Stimulated activated naive CD4-positive, alpha-beta T cell treated with Interleukin-2 at 50 U/mL for 16 hours (primary cell): ENCODE results near the gene SNRK.
A peak's percentile ranks its signal among the peaks of the same experiment; 100 is the strongest.

ENCODE experiments used
- DNase-seq: peaks from one replicate; lab custom pipeline; 2025; lab: John Stamatoyannopoulos, UW

The SNRK gene

DNA sequence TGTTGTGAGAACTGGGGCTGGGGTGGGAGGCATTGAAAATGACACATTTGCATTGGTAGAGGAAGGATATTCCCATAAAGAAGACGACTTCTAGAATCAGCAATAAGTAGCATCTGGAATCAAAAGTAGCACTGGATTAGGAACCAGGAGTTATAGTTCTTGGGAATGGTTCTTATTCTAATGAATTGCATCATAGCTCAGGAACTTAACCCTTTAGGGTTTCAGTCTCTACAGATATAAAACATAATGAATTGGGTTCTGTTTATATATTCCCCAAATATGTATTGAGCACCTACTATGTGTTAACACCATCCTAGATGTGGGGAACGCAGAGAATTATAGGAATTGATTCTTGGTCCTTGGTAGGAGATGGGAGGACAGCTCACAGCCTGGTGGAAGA is 16.3 kb upstream of the SNRK start:
- no peak for DNase-seq

DNA sequence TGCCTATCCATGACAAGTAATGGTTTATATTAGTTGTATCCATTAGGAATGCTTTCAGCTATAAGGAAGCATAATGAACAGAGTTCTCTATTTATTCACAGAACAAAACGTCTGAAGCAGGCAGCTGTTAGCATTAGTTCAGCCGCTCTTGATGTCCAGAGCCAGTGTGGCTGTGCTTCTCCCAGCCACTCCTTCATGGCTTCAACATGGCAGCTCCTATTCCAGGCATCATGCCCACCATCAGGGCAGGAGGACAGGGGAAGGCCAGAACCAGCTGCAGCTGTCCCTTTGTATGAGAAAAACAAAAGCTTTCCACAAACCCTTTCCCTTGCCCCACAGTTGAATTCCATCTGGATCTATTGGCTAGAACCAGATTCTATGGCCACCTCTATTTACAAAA is 12.9 kb upstream of the SNRK start:
- DNase-seq = no peak

DNA sequence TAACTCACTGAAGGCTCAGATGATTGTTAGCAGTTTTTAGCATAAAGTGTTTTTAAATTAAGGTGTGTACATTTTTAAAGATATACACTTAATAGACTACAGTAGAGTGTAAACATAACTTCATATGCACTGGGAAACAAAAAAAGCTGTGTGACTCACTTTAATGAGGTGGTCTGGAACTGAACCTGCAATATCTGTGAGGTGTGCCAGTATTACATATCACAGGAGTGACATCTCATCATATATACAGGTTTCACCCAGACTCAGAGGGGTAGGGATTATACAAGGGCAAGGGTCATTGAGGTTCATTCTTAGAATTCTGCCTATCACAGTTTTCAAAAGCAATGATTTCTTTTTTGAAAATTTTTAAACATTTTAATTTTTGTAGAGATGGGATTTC is 7.3 kb upstream of the SNRK start:
- no peak for DNase-seq

DNA sequence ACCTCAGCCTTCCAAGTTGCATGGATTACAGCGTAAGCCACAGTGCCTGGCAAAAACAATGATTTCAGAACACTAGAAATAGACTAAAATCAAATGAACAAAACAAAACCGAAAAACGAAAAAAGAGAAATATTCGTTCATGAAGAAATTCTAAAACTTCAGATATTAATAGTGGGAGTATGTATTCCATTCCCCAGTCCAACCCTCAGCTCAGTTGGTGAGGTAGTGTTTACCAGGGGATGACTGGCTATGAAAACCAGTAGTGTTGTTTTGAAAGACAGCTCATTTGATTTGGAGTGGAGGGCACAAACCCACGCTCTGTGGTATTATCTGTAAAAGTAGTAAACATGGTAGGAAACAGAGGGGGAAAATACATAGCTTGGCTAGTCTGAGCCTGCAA is 6.8 kb upstream of the SNRK start:
- no peak for DNase-seq

GRCh38 chr3:43281020-43281419 is 5.3 kb upstream of the SNRK start:
- DNase-seq = no peak

GRCh38 chr3:43284171-43284570 is 2.2 kb upstream of the SNRK start:
- DNase-seq = no peak

GRCh38 chr3:43285644-43286043 is 696 bp upstream of the SNRK start:
- no peak for DNase-seq

GRCh38 chr3:43286841-43287499 is 630 bp downstream of the SNRK start:
- DNase-seq = no peak

GRCh38 chr3:43287500-43287873 is 1.1 kb downstream of the SNRK start:
- no peak for DNase-seq

- DNase-seq = no peak
Measured at GRCh38 chr3:43288366-43288765, 2.0 kb downstream of the SNRK start.

GRCh38 chr3:43288850-43289249 is 2.5 kb downstream of the SNRK start:
- DNase-seq = no peak

GRCh38 chr3:43289401-43289800 is 3.1 kb downstream of the SNRK start:
- no peak for DNase-seq

DNA sequence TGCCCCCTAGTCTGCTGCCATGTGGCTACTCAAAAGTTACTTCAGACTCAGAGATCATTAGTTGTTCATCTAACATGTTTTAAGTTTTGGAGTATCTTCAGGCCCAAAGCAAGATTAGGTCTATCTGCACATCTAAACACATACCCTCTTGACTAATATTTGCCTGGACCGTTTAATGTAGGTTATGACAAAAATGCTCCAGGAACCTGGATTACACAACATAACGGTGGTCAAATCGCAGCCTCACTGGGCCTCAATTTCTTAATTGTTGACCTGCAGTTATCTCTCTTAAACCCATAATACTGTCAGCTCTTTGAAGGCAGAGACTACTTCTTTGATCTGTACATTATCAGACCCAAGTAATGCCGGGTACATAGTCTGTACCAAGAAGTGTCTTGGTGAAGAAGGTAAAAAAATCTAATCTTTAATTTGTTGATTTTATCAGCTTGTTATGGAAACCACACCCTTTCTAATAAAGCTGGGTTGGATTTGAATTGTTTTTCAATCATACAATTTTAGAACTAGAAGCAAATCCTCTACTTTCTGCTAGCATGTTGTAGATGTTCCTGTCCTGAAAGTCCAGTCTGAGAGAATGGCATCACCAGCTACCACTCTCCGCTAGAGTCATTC is 3.6 kb downstream of the SNRK start:
- DNase-seq = no peak

GRCh38 chr3:43290956-43291355 is 4.6 kb downstream of the SNRK start:
- DNase-seq = no peak

- no peak for DNase-seq
Measured at GRCh38 chr3:43291546-43291945, 5.2 kb downstream of the SNRK start.

GRCh38 chr3:43294975-43295374 is 8.6 kb downstream of the SNRK start:
- no peak for DNase-seq

DNA sequence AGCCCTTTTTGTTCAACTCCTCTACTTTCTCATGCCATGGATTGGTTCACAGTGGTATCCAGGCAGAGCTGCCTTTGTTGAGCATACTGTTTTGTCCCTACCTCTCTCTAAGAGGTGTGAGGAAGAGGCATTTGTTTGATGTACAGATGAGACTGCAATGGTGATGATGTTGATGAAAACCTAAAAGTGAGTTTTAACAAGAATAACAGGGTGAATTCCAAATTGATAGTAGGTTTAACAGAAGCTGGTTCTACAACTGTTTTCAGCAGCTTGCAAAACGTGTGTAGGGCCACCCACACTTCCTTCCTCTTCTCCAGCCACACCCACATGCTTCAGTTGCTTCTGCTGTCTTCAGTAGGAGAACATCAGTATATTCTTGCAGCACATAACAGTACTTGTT is 10.2 kb downstream of the SNRK start:
- DNase-seq = peak; percentile 20

- DNase-seq = no peak
Measured at GRCh38 chr3:43298292-43298691, 12.0 kb downstream of the SNRK start.

- DNase-seq = no peak
Measured at GRCh38 chr3:43298761-43299160, 12.4 kb downstream of the SNRK start.

DNA sequence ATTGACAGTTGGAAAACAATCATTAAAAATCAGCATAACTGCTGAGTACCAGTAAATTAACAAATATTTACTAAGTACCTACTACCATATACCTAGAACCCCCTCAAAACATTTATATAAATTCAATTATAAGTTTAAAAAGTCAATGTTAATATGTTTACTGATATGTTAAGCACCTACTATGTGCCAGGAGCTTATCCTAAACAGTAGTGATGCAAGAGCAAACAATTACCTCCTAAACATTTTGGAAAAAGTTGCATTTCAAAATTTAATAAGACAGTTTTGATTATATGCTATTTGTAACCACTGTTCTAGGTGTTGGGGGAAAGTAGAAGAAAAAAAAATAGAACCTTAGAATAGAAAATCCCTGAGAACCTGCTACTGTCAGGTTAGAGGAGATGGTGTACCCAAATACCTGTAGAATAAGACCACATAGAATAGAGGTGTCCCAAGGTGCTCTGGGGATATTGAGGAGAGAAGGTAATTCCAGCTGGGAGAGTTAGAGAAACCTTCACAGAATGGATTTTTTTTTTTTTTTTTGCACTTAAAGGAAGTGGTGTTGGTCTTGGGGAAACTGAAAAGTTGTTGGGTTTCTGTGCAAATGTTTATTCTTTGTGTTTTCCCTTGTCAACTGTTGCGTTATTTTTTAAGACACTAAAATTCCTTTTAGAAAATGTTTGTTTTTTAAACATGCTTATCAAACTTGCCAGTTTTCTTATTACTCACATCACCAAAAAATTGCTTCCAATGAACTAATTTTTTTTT is 16.0 kb downstream of the SNRK start:
- no peak for DNase-seq

DNA sequence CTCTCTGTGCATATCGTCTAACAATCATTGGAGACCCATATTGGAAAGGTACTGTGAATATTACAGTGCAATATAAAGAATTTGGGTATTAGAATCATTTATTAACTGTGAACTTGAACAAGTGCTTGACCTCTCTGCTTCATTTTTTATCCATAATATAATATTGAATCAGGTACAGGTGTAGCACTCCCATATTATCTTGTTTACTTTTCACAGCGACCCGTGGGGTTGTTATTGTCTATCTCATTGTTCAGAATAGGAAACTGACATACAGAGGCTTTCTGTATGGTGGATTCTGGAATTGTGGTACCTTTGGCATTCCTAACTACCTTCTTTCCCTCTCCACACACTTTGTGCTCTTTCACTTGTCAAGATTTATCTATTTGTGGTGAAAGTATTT is 17.8 kb downstream of the SNRK start:
- no peak for DNase-seq

- no peak for DNase-seq
Measured at GRCh38 chr3:43307226-43307625, 20.9 kb downstream of the SNRK start.

GRCh38 chr3:43307649-43308048 is 21.3 kb downstream of the SNRK start:
- no peak for DNase-seq
